ENCODE results near the gene CACNG3. TPM values are rescaled to one million over a fixed set of nuclear protein-coding genes. Genes with fewer than 3 reads are reported as not detected.
A peak's percentile ranks its signal among the peaks of the same experiment; 100 is the strongest.
"Not testable (repeated sequence)": the region's sequence is repeated elsewhere in the genome, so short reads cannot be mapped to it uniquely, and the experiment has no call there.

Gene CACNG3
- total RNA-seq, result not detected
- long read RNA-seq, result 0 reads

- peak; percentile 51 for DNase-seq
- intact Hi-C loops (cut with DNase I), result no loop called here
Measured at GRCh38 chr16:24255456-24256371, at the start of gene CACNG3. TSS of gene CACNG3 (plus strand) at chr16:24256335. CDS start at chr16:24256755, 420 bp downstream.

DNA sequence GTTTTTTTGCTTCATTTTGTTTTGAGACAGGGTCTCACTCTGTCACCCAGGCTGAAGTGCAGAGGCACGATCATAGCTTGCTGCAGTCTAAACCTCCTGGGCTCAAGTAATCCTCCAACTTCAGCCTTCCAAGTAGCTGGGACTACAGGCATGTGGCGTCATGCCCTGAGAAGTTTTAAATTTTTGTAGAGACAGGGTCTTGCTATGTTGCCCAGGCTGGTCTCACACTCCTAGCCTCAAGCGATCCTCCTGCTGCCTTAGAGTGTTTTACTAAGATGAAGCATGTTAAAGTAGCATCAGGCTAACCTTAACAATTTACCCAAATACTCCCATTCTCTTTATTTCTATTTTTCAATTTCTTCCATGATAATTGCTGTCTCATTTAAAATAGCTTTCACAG lies 49.2 kb upstream of the CACNG3 start:
- DNase-seq (no peak), ATAC-seq (ENCODE audit: poor library complexity) (no peak)
- intact Hi-C loops (cut with DNase I), result no loop called here

More at GRCh38 chr16:24255456-24256371, at the start of gene CACNG3:
- ATAC-seq (ENCODE audit: poor library complexity), result no peak

GRCh38 chr16:24208710-24209109 lies 47.4 kb upstream of the CACNG3 start:
- ATAC-seq (ENCODE audit: poor library complexity), result peak; percentile 70
- no peak for DNase-seq

GRCh38 chr16:24214992-24215391 lies 41.1 kb upstream of the CACNG3 start:
- DNase-seq (no peak), ATAC-seq (ENCODE audit: poor library complexity) (no peak)
- intact Hi-C loops (cut with DNase I), result no loop called here

More at GRCh38 chr16:24208710-24209109, 47.4 kb upstream of the CACNG3 start:
- intact Hi-C loops (cut with DNase I), result no loop called here

- intact Hi-C loops (cut with DNase I), result no loop called here
- ATAC-seq (ENCODE audit: poor library complexity), result no peak
- no peak for DNase-seq
Measured at GRCh38 chr16:24216961-24217360, 39.2 kb upstream of the CACNG3 start.

DNA sequence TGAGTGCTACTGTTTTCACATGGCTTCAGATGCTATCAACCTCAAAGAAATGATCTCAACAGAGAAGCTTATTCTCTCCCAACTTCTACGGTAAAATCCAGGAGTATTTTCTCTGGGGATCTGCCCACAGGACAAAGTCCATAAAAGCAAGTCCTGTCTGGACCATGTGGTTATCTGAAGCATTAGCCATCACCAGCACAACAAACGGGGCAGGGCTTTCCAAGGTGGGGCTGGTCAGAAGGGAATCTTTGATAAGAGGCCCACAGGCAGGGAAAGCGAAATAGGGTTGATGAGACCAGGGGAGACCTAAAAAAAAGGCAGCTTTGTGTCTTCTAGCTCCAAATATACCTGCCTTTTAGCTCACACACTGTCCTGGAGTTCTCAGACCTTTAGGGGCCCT lies 38.7 kb upstream of the CACNG3 start:
- DNase-seq, result no peak
- ATAC-seq (ENCODE audit: poor library complexity), result no peak
- intact Hi-C loops (cut with DNase I), result no loop called here

GRCh38 chr16:24218299-24218698 lies 37.8 kb upstream of the CACNG3 start:
- DNase-seq (no peak), ATAC-seq (ENCODE audit: poor library complexity) (no peak)
- intact Hi-C loops (cut with DNase I), result no loop called here

- DNase-seq (no peak), ATAC-seq (ENCODE audit: poor library complexity) (no peak)
- intact Hi-C loops (cut with DNase I), result no loop called here
Measured at GRCh38 chr16:24221219-24221618, 34.9 kb upstream of the CACNG3 start.

- intact Hi-C loops (cut with DNase I), result no loop called here
- no peak for ATAC-seq (ENCODE audit: poor library complexity)
- DNase-seq, result no peak
Measured at GRCh38 chr16:24228514-24228913, 27.6 kb upstream of the CACNG3 start.

- ATAC-seq (ENCODE audit: poor library complexity) (no peak), DNase-seq (no peak)
- intact Hi-C loops (cut with DNase I), result no loop called here
Measured at GRCh38 chr16:24232936-24233335, 23.2 kb upstream of the CACNG3 start.

DNA sequence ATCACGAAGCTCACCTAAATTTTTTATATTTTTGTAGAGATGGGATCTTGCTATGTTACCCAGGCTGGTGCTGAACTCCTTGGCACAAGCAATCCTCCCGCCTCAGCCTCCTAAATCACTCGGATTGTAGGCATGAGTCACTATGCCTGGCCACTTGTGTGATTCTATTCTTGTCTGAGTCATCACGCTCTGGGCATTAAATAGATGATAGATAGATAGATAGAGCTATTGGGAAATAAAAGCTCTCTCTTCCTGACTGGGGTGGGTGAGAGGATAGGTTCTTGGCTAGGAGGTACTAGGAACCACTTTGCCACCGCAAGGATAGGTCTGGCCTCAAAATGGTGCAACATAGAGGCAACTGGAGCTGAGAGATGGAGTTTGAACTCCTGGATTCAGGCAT lies 21.4 kb upstream of the CACNG3 start:
- intact Hi-C loops (cut with DNase I), result no loop called here
- no peak for ATAC-seq (ENCODE audit: poor library complexity)
- DNase-seq, result no peak

GRCh38 chr16:24235806-24236205 lies 20.3 kb upstream of the CACNG3 start:
- no peak for ATAC-seq (ENCODE audit: poor library complexity)
- intact Hi-C loops (cut with DNase I), result no loop called here
- DNase-seq, result no peak

DNA sequence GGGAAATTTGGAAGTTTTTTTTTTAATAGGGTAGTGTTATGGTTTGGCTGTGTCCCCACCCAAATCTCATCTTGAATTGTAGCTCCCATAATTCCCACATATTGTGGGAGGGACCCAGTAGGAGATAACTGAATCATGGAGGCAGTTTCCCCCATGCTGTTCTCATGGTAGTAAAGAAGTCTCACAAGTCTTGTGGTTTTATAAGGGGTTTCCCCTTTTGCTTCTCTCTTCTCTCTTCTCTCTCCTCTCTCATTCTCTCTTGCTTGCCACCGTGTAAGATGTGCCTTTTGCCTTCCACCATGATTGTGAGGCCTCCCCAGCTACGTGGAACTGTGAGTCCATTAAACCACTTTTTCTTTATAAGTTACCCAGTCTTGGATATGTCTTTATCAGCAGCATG lies 17.3 kb upstream of the CACNG3 start:
- ATAC-seq (ENCODE audit: poor library complexity); DNase-seq; intact Hi-C loops (cut with DNase I): not testable (repeated sequence)

DNA sequence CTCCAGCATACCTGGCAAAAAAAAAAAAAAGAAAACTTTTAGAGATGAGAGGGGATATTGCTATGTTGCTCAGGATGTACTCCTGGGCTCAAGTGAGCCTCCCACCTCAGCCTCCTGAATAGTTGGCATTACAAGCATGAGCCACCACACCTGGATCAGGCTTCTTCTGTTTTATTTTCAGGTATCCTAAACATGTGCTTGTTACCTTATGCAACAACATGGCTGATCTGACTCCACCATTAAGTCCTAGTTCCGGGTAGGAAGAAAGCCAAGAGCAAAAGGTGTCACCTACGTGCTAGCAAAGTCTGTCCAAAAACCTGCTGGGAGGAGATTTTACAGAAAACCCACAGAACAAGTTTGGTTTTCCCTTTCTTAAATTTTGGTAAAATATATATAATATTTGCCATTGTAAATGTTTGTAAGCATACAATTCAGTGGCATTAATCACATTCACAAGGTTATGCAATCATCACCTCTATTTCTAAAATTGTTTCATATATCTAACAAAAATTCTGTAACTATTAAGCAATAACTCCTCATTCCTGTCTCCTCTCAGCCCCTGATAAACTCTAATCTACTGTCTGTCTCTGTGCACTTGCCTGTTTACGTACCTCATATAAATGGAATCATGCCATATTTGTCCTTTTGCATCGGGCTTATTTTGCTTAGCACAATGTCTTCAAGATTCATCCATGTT lies 9.1 kb upstream of the CACNG3 start:
- intact Hi-C loops (cut with DNase I), result no loop called here
- ATAC-seq (ENCODE audit: poor library complexity) (no peak), DNase-seq (no peak)

- ATAC-seq (ENCODE audit: poor library complexity) (no peak), DNase-seq (peak; percentile 55)
- intact Hi-C loops (cut with DNase I), result no loop called here
Measured at GRCh38 chr16:24253192-24253591, 2.9 kb upstream of the CACNG3 start.

DNA sequence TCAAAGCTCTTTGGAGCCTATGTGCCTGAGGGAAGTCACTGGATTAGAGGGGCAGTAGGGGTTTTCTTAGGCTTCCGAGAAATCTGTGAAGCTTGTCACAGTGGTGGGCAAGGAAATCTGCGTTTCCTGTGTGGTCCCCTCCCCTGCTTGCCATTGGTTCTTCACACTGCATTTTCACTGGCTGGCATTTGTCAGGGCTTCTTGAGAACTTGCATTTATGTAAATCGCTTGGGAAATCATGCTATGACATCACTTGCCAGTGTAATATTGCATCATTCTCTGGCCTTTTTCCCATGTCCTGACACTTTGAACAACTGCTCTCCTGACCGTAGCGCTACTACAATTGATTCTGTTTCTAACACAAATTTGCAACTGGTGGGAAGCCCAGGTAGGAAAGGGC lies 1.8 kb downstream of the CACNG3 start:
- ATAC-seq (ENCODE audit: poor library complexity), result no peak
- DNase-seq, result no peak
- intact Hi-C loops (cut with DNase I), result no loop called here

DNA sequence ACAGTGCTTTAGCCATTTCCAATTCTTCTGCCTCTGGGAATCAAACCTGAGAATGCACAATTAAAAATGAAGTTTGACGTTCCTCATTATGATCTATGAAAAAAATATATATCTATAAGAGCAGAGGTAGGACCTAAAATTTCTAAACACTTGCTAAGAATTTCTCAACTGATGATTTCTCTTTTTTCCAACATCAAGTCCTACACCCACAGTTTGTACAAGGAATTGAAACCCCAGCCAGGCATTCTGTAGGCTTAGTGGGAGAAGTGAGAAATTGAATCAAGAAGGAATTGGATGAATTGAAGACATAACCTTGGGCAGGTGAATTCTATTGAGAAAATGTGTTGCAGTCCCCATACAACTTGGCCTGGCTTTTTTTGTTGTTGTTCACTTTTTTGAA lies 2.7 kb downstream of the CACNG3 start:
- intact Hi-C loops (cut with DNase I), result no loop called here
- DNase-seq (no peak), ATAC-seq (ENCODE audit: poor library complexity) (no peak)

GRCh38 chr16:24262816-24263215 lies 6.7 kb downstream of the CACNG3 start:
- no peak for DNase-seq
- intact Hi-C loops (cut with DNase I), result no loop called here
- ATAC-seq (ENCODE audit: poor library complexity), result no peak

DNA sequence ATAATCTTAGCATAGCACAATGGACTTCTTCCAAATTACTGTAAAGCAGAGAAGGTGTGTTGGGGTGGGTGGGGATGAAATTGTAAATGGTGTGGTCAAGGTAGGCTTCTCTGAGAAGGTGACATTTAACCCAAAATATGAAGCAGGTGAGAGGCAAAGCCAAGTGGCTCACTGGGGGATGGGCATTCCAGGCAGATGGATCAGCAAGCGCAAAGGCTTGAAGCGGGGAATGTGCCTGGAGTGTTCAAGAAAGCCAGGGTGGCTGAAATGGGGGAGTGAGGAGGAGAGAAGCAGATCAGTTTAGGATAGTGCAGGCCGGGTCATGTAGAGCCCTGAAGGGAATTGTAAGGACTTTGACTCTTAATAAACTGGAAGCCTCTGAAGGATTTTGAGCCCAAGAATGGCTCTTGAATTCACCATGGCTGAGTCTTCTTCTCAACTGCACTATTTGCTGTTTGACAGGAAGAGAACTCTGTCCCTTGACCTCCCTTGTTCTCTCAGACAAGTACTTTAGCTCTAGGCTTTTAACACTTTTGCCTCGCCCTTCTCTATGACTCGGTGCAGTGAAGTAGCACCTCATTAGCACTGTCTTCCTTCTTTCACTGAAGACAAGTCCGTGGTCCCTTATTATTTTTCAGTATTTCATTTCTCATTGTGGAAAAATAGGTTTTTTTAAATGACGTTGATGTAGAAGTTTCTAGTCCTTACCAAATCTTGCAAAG lies 14.7 kb downstream of the CACNG3 start:
- intact Hi-C loops (cut with DNase I), result no loop called here
- ATAC-seq (ENCODE audit: poor library complexity), result no peak
- DNase-seq, result no peak
